ENCODE data around the gene CDKN2AIPNL.

GRCh38 chr5:134374232-134374631, 37.4 kb downstream of the CDKN2AIPNL start:
- TF ChIP-seq CTCF (IDR thresholded peaks at IDR 0.05; ENCODE audit: extremely low read depth in 1 of 2, insufficient read depth in 1 of 2, low read depth in 1 of 2, low read length in 2 of 2) (no peak), JUN (IDR thresholded peaks at IDR 0.05; ENCODE audit: borderline replicate concordance, insufficient read depth, insufficient read length, low read depth) (no peak)

Data from endothelial cell of umbilical vein (primary cell).